Measurements from ENCODE around the gene CACNA1G. TPM values are rescaled to one million over a fixed set of nuclear protein-coding genes. Genes with fewer than 3 reads are reported as not detected.

The CACNA1G gene
- total RNA-seq, 1 donor from 2014 or later = 0.10 TPM

DNA sequence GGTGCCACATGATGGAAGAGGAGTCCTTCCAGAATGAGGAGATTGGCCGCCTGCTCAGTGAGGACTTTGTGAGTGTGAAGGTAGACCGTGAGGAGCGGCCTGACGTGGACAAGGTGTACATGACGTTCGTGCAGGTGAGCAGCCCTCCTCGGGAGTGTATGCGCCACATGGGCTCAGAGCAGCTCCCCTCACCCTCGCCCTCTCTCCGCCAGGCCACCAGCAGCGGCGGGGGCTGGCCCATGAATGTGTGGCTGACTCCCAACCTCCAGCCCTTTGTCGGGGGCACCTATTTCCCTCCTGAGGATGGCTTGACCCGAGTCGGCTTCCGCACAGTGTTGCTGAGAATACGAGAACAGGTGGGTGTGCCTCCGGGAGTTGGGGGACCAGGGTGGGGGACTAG is 11.7 kb upstream of the CACNA1G start:
- DNase-seq (ENCODE audit: low read depth) = no peak

DNA sequence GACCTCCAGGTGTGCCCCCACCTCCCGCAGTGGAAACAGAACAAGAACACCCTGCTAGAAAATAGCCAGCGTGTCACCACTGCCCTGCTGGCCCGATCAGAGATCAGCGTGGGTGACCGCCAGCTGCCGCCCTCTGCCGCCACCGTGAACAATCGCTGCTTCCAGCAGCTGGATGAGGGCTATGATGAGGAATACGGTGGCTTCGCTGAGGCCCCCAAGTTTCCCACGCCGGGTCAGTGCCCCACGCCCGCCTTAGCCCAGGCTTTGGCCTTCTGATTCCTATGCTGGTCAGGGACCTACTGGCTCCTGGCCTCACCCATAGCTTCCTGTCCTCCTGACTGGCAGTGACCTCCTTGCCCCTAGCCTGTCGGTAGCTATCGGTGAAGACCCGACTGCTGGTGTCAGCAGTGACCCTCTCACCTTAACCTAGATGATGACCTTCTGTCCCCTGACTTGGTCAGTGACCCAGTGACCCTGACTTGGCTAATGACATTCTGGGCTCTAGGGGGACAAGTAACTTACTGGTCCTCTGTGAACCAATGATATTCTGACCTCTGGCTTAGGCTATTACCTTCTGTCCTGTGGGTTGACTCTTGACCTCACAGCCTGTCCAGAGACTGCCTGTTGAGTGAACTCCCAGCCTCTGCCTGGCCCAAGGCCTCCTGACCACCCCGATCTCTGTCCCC is 11.1 kb upstream of the CACNA1G start:
- DNase-seq (ENCODE audit: low read depth) = no peak

DNA sequence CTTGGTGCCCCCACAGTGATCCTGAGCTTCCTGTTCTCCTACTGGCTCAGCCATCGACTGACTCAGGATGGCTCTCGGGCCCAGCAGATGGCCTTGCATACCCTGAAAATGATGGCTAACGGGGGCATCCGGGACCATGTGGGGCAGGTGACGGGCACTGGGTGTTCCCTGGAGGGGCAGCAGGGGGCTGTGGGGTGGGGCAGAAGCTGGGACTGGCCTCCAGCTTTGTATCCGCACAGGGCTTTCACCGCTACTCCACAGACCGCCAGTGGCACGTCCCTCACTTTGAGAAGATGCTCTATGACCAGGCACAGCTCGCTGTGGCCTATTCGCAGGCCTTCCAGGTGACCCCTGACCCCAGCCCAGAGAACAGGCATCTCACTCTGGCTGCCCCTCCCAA is 10.5 kb upstream of the CACNA1G start:
- DNase-seq (ENCODE audit: low read depth) = no peak

DNA sequence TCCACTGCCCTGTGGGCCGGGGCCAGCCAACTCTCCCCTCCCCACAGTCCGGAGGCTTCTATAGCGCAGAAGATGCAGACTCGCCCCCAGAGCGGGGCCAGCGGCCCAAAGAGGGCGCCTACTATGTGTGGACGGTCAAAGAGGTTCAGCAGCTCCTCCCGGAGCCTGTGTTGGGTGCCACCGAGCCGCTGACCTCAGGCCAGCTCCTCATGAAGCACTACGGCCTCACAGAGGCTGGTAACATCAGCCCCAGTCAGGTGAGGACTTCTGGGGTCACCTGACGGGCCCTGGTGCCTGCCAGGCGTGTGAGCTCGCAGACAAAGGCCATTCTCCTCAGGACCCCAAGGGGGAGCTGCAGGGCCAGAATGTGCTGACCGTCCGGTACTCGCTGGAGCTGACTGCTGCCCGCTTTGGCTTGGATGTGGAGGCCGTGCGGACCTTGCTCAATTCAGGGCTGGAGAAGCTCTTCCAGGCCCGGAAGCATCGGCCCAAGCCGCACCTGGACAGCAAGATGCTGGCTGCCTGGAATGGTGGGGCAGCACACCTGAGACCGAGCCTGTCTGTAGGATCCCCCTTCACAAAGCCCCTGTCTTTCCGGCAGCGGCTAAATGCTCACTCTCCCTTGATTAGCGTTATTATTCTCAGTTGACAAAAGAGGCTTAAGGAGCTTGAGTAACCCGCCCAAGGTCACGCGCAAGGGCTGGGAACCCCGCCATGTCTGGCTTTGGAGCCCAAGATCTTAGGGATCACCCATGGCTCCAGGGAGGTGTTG is 9.7 kb upstream of the CACNA1G start:
- peak; percentile 73 for DNase-seq (ENCODE audit: low read depth)

DNA sequence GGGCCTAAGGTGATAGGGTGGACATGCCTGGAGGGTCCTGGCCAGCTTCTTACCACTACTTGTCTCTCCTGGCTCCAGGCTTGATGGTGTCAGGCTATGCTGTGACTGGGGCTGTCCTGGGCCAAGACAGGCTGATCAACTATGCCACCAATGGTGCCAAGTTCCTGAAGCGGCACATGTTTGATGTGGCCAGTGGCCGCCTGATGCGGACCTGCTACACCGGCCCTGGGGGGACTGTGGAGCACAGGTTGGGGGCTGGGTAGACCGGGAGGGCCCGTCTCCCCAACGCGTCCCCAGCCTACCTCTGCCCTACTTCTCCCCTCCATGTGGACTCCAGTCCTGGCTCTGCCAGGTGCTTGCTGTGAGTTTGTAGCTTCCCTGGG is 9.1 kb upstream of the CACNA1G start:
- no peak for DNase-seq (ENCODE audit: low read depth)

DNA sequence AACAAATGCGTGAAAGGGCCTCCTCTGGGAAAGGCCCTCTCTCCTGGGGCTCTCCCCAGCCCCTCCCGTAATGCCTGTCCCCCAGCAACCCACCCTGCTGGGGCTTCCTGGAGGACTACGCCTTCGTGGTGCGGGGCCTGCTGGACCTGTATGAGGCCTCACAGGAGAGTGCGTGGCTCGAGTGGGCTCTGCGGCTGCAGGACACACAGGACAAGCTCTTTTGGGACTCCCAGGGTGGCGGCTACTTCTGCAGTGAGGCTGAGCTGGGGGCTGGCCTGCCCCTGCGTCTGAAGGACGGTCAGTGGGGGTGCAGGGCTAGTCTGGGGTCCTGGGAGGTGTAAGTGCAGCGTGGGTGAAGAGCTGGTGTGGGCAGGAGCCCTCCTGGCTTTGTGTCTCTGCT is 8.6 kb upstream of the CACNA1G start:
- DNase-seq (ENCODE audit: low read depth) = no peak

DNA sequence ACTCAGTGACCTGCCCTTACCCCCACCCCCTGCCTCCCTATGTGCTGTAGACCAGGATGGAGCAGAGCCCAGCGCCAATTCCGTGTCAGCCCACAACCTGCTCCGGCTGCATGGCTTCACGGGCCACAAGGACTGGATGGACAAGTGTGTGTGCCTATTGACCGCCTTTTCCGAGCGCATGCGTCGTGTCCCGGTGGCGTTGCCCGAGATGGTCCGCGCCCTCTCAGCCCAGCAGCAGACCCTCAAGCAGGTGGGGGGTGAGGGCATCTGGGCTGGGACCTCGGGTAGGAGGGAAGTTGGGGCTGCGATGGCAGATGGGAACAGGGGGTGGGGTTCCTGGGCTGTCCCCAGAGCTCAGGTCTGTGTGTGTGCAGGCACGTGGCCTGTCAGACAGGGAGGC is 6.3 kb upstream of the CACNA1G start:
- DNase-seq (ENCODE audit: low read depth) = no peak

DNA sequence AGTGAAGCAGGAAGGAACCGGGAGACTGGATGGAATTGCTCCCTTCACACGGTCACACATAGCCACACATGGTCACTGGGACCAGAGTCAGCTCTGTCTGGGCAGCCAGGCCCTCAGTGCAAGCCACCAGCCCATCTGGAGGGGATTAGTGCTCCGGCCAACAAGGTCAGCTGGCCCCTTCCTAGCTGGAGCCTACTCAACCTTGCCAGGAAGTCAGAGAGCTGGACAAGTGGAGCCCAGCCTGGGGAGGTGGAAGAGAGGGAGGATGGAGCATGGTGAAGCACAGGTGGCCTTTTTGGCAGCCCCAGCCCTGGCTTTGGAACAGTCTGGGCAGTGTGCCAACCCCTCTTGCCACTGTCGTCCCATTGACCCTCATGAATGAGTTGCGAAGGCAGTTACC is 3.7 kb upstream of the CACNA1G start:
- DNase-seq (ENCODE audit: low read depth) = no peak

DNA sequence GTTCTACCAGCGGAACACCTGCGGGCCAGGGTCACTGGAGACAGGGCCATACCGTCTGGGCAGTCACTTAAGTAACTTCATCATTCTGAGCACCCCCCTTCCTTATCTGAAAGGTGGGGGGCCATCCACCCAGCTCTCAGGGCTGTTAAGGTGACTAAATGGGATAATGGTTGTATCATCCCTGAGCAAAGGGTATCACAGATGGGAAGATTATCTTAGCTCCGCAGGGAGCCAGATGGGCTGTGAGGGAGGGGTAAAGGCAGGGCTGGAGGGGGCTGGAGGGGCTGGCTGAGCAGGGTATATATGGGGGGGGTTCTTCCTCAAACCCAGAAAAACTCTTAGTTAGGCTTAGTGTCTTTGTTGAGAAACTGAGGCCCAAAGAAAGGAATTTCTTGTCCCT is 2.9 kb upstream of the CACNA1G start:
- no peak for DNase-seq (ENCODE audit: low read depth)

DNA sequence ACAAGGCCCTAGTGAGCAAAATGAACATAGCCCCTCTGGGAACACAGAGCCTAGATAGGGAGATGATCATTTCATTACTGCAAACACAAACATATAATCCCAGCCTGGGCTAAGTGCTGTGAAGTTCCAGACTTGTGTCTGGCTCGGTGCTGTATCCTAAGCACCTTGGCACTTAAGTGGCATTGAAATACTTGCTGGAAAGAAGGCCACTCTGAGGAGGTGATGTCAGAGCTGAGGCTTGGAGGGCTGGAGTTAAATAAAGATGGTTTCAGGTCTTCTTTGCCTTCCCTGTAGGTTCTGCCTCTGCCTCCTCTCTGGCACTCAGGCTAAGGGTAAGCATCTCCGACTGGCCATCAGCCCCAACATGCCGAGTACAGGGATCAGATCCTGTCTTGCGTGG is 2.4 kb upstream of the CACNA1G start:
- DNase-seq (ENCODE audit: low read depth) = no peak

DNA sequence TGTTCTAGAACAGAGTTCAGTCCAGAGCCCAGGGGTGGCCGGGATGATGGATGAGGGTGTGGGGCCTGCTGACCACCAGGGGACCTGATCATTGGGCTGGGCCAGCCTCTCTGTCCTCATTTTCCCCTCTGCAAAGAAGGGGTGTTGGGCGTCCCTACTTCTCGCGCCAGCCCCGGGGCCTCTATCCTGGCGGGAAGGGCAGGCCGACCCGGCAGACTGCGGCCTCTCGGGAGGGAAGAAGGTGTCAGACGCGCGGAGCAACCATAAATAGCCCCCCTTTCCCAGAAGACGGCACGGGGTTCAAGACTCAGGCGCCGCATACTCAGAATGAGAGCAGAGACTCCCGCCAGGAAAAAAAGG is 2.0 kb upstream of the CACNA1G start:
- no peak for DNase-seq (ENCODE audit: low read depth)

DNA sequence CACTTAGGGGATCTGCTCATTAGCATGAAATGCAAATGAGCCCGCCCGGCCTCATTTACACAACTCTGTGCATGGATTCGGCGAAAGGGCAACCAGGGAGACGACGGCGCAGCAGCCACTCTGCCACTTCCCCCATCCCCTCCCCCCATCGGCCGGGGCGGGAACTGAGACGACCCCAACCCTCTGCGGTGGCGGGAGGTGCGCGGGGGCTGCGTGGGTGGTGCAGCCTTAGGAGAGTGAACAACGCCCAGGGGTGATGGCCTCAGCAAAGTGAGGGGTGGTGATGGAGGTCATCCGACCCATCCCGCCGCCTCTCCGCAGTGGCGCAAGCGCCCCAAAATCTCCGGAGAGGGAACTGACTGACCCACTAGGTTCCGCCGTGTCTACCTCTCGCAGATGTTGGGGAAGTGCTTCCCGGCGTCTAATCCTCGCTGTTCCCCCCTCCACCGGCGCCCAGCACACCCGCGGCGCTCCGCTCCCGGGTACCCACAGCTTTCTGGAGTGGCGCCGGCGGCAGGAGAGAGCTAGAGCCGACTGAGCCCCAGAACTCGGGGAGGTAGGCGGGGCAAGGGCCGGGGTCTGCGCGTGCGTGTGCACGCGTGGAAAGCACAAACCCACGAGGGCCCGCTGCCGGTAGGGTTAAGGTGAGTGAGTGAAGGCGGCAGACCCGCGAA is 1.4 kb upstream of the CACNA1G start:
- no peak for DNase-seq (ENCODE audit: low read depth)

DNA sequence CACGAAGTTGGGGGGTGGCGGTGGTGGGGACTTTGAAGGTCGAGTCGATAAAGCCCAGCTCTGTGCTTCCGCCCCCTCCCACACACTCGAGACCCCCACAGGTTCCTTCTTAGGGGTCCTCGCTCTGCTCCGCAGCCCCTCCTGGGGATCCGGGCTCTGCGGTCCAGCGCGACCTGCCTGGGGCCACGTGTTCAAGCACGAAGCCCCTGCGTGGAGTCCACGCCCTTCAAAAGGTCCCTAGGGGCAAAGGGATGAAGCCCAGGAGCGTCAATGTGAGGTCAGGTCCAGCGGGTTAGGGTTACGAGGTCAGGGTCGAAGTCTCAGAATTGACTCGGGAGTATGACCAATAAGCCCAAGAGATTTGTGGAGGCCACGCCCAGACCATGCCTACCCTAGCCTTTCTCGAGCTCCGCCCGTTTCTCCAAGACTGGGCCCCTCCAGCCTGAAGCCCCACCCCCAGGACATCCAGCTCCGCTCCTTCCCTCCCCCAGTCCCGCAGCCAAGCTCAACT is 786 bp upstream of the CACNA1G start:
- peak; percentile 19 for DNase-seq (ENCODE audit: low read depth)

DNA sequence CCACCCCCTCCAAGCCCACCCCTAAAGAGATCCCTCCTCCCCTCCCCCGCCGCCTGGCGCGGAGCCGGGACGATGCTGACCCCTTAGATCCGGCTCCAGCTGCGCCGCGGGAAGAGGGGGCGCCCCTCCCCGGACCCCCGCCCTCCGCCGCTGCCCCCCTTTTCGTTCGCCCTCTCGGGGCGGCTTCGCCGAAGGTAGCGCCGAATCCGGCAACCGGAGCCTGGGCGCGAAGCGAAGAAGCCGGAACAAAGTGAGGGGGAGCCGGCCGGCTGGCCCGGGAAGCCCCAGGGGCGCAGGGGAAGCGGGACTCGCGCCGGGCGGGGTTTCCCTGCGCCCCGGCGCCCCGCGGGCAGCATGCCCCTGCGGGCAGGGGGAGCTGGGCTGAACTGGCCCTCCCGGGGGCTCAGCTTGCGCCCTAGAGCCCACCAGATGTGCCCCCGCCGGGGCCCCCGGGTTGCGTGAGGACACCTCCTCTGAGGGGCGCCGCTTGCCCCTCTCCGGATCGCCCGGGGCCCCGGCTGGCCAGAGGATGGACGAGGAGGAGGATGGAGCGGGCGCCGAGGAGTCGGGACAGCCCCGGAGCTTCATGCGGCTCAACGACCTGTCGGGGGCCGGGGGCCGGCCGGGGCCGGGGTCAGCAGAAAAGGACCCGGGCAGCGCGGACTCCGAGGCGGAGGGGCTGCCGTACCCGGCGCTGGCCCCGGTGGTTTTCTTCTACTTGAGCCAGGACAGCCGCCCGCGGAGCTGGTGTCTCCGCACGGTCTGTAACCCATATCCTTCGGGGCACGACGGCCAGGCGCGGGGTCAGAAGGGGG is 623 bp downstream of the CACNA1G start:
- DNase-seq (ENCODE audit: low read depth) = no peak

DNA sequence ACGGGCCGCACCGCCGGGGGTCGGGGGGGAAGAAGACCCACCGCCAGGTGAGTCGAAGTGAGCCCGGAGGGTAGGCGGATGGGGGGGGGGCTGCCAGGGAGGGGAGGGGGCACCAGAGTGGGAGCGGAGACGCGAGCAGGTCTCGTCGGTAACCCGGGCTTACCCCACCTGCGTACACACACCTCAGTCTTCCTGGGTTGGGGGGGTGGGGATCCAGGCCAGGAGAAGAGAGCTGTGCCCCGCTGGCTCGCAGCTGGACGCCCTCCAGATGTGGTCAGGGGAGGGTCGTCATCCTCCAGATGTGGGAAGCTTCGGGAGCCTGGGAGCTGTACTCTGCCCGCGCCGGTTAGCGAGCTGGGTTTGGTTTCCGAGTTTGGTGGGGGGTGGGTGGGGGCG is 1.2 kb downstream of the CACNA1G start:
- no peak for DNase-seq (ENCODE audit: low read depth)

DNA sequence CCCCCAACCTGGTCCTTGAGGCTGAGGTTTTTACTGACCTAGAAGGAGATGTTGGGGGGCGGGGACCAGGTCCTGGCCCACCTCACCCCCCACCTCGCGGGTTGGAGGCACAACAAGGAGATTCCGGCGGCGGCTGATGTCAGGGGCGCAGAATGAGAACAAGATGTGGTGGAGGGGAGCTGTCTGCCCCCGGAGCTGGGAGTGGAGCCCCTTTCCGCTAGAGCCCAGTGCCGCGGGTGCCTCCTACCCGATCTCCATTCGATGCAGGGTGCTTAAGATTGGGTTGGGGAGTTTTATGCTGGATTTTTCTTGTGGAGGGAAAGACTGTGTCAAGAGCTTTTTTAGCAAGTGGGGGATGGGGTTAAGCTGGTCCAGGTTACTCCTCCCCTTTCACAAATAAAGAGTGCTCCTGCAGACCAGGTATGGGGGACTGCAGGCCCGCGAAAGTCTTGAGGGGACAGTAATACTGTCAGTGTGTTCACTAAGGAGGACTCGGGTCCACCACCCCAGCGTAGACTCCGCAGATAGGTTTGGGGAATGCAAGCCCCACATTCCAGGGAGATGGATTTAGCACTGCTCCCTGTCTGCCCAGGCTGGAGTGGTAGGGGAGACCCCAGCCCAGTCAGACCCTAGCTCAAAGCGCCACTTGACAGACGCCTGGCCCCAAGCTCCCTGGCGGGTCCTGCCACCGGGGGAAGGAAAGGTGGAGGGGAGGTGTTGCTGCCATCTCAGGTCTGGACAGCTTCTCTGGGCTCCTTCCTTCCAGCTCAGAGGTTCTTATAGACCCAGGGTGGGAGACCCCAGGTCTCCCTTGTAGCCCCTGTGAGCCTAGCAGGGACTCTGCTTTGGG is 2.0 kb downstream of the CACNA1G start:
- no peak for DNase-seq (ENCODE audit: low read depth)

DNA sequence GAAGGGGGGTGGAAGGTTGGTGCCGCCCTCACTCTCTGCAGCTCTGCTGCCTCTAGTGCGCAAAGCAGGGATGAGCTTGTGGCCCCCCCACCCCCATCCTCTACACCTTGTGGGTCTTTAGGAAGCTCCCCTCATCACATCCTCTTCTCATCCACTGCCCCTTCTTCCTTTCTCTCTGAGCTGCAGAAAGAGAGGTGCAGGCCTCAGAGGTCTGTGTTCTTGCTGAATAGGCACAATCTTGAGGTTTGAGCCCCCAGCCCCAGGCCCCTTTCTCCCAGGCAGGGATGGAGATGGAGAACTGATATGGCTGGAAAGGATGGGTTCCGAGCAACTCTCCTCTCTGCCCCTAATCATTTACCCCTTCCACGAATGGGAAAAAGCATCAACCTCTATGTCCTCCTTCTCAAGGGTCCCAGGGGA is 2.6 kb downstream of the CACNA1G start:
- DNase-seq (ENCODE audit: low read depth) = no peak

DNA sequence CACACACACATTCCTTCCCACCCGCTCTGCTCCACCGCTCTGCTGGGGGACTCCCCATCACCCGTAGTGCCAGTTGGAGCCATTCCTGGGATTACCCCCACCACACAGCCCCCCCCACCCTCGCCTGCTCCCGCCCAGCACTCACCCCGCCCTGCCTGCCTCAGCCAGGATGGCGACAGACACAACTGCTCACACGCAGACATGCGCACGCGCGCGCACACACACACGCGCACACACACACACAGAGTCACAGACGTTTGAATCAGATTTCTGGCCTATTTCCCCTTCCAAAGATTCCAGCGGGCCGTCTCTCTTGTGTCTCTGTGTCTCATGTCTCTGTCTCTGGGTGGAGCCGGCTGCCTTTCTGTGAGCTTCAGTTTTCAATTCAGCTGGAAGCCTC is 4.4 kb downstream of the CACNA1G start:
- DNase-seq (ENCODE audit: low read depth) = no peak

DNA sequence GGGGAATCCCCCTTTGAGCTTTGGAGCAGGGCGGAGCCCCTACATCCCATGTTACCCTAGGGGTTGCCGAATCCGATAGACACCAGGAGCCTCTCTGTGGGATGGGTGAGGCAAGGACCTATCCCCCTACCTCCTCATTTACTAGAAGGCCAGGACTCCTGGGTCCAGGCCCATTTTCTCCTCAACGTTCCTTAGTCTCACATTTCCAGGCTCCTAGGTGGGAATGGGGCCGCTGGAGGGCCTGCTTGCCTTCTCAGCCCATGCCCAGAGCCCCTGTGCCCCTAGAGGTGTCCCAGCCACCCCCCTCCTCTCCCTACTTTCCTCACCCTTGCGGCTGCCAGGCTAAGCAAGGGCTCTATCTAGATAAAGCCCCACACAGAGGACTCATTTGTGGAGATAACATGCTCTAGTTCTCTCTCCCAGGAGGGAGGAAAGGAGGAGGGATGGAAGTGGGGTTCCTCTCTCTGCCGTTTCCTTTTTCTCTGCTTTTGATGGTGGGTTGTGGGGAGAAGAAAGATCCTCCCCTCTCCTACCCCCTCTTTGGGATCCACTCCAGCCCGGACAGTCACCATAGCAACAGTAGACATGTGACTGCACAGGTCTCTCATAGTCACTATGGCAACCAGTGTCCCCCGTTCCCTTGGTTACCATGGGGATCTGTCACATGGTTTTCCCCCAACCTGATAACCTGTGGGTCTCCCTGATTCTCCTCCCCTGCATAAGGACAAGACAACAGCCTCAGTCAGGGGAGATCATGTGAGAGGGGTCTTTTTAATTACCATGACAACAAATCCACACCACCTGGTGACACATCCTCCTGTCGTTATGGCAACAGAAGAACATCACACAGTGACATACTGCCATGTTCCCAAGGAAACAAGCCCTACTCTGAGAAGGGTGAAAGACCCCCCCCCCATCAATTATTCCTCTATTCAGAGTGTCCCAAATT is 5.2 kb downstream of the CACNA1G start:
- peak; percentile 29 for DNase-seq (ENCODE audit: low read depth)

DNA sequence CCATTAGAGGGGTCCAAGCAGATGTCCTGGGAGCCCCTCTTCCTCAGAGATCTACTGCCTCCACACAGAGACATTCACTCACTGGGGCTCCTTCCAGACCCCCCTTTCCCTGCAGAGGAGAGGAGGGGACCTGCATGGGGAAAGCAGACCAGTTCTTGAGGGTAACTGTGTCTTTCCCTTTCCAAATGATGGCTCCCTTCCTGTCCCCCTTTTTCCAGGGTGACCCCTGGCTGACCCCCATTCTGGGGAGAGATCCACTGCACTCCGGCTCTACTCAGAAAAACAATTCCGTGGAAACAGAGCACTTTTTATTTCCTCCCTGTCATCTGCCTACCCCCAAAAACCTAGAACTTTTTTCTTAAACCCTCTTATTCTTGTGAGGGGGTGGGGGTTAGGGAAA is 6.4 kb downstream of the CACNA1G start:
- DNase-seq (ENCODE audit: low read depth) = no peak

Data from renal cortical epithelial cell (primary cell).